HCT116 (cell line): ENCODE measurements around the gene UNC5C. TPM values are rescaled to one million over a fixed set of nuclear protein-coding genes. Genes with fewer than 3 reads are reported as not detected.

Source experiments
- ATAC-seq: fragments of 200-7000 bp; cut with Tn5 transposase; 2 replicates; pipeline ENCODE4 v1.9.1; 2020; ENCODE audit warnings: mild to moderate bottlenecking, moderate library complexity
- BruUV-seq: library from RNA; stranded (reverse); fragments of 400-500 nt; replicated peaks from 2 replicates; lab custom pipeline; 2021; lab: Mats Ljungman, UMichigan
- CTCF ChIA-PET: fragments of 300-600 bp; sonication (Branson Sonifier 250); formaldehyde crosslinking; loops from one replicate; lab custom pipeline; 2021; ENCODE audit warnings: antibody characterized with exemption; lab: Charles Lee
- POLR2A ChIA-PET: fragments of 300-600, 350-600 bp; sonication (Branson Sonifier 250); formaldehyde crosslinking; loops from one replicate; lab custom pipeline; 2021; ENCODE audit warnings: antibody characterized with exemption; lab: Charles Lee
- RAD21 ChIA-PET, 2 experiments: fragments of 300-600 bp; sonication (Branson Sonifier 250); formaldehyde crosslinking; loops; one replicate each; lab custom pipeline; 2023; ENCODE audit warnings: low total read pairs in 2 of 2; ENCODE audit not compliant: uncharacterized antibody in 2 of 2, unreplicated experiment in 2 of 2, low non-redundant PET in 1 of 2; lab: Charles Lee
- DNase-seq: peaks from one replicate; pipeline ENCODE4 v3.0.0-alpha.2; 2010; ENCODE audit warnings: low read depth, low spot score
- H2AFZ ChIP-seq: fragments of 200-600 bp; shearing (Covaris generic), sonication (generic); 2 replicates; pipeline ENCODE4 v1.6.1; 2017; ENCODE audit warnings: low read depth, mixed run types, mixed read lengths, antibody characterized with exemption, low read length; ENCODE audit not compliant: poor library complexity, severe bottlenecking
- H3K27ac ChIP-seq: 2 replicates; pipeline ENCODE4 v1.5.1; 2012; ENCODE audit warnings: low read depth, low read length
- H3K27me3 ChIP-seq: fragments of 200-600 bp; sonication (generic); 2 replicates; pipeline ENCODE4 v1.6.1; 2016; ENCODE audit warnings: mixed run types, low read length, mixed read lengths; ENCODE audit not compliant: insufficient read depth
- H3K36me3 ChIP-seq, 2 experiments: fragments of 200-500 bp in 1 of 2; fragments of 200-600 bp in 1 of 2; sonication (Bioruptor generic) in 1 of 2; sonication (generic) in 1 of 2; 2 replicates each; pipeline versions ENCODE4 v1.5.1 to v1.6.1; 2014 to 2016; ENCODE audit warnings: low read length in 2 of 2, inconsistent platforms in 1 of 2, mixed read lengths in 1 of 2, mixed run types in 1 of 2; ENCODE audit not compliant: insufficient read depth in 2 of 2, control insufficient read depth in 1 of 2
- H3K4me1 ChIP-seq, 2 experiments: fragments of 200-600 bp in 1 of 2; sonication (generic) in 1 of 2; 2 replicates each; pipeline versions ENCODE4 v1.5.1 to v1.6.1; 2012 to 2017; ENCODE audit warnings: low read length in 2 of 2, inconsistent platforms in 1 of 2, mild to moderate bottlenecking in 1 of 2, mixed read lengths in 1 of 2, mixed run types in 1 of 2, moderate library complexity in 1 of 2; ENCODE audit not compliant: insufficient read depth in 2 of 2, control insufficient read depth in 1 of 2
- H3K4me2 ChIP-seq: fragments of 200-600 bp; sonication (generic); 2 replicates; pipeline ENCODE4 v1.6.1; 2017; ENCODE audit warnings: mixed run types, low read length, mixed read lengths
- H3K4me3 ChIP-seq, 2 experiments: fragments of 200-600 bp in 1 of 2; sonication (generic) in 1 of 2; replicated peaks in 1 of 2; 2 replicates each; pipeline ENCODE4 v1.5.1; 2011 to 2016; ENCODE audit warnings: low read length in 2 of 2, control low read depth in 1 of 2, low read depth in 1 of 2, mild to moderate bottlenecking in 1 of 2, mixed read lengths in 1 of 2, mixed run types in 1 of 2
- H3K79me2 ChIP-seq: fragments of 200-600 bp; sonication (generic); 2 replicates; pipeline ENCODE4 v1.6.1; 2017; ENCODE audit warnings: mild to moderate bottlenecking, mixed run types, low read length, moderate library complexity, mixed read lengths; ENCODE audit not compliant: insufficient read depth
- H3K9ac ChIP-seq: fragments of 200-600 bp; sonication (generic); 2 replicates; pipeline ENCODE4 v1.6.1; 2016; ENCODE audit warnings: low read length, mixed read lengths
- H3K9me2 ChIP-seq: fragments of 200-600 bp; sonication (generic), shearing (Covaris generic); 2 replicates; pipeline ENCODE4 v1.6.1; 2017; ENCODE audit warnings: mixed run types, mild to moderate bottlenecking, moderate library complexity; ENCODE audit not compliant: insufficient read depth
- H3K9me3 ChIP-seq, 2 experiments: fragments of 200-500 bp in 1 of 2; fragments of 200-600 bp in 1 of 2; sonication (Bioruptor generic) in 1 of 2; sonication (generic) in 1 of 2; 2 replicates each; pipeline ENCODE4 v1.6.1; 2014 to 2017; ENCODE audit warnings: low read length in 2 of 2, mixed read lengths in 2 of 2, inconsistent platforms in 1 of 2, low read depth in 1 of 2, mild to moderate bottlenecking in 1 of 2, mixed run types in 1 of 2, moderate library complexity in 1 of 2; ENCODE audit not compliant: control insufficient read depth in 1 of 2, insufficient read depth in 1 of 2
- H4K20me1 ChIP-seq: fragments of 200-600 bp; sonication (generic), shearing (Covaris generic); 2 replicates; pipeline ENCODE4 v1.6.1; 2017; ENCODE audit warnings: mixed run types, mild to moderate bottlenecking, moderate library complexity; ENCODE audit not compliant: insufficient read depth
- CBX3 ChIP-seq: IDR thresholded peaks from 2 replicates; pipeline ENCODE4 v1.6.1; 2012; ENCODE audit warnings: low read depth
- EZH2 ChIP-seq: fragments of 200-600 bp; sonication (generic); IDR thresholded peaks from 2 replicates; pipeline ENCODE4 v1.6.1; 2017; ENCODE audit warnings: antibody characterized with exemption, mixed run types
- EZH2phosphoT487 ChIP-seq: fragments of 200-600 bp; IDR thresholded peaks from 2 replicates; pipeline ENCODE4 v1.6.1; 2018; ENCODE audit warnings: antibody characterized with exemption, borderline replicate concordance
- JUND ChIP-seq: IDR thresholded peaks from 2 replicates; pipeline ENCODE4 v1.6.1; 2012
- MAX ChIP-seq: IDR thresholded peaks from 2 replicates; pipeline ENCODE4 v1.6.1; 2012
- POLR2A ChIP-seq: IDR thresholded peaks from 2 replicates; pipeline ENCODE4 v1.7.0; 2011; ENCODE audit warnings: borderline replicate concordance; ENCODE audit not compliant: insufficient read depth, insufficient read length; ENCODE audit errors: extremely low read depth
- RAD21 ChIP-seq: IDR thresholded peaks from 2 replicates; pipeline ENCODE4 v1.6.1; 2012; ENCODE audit warnings: low read depth, mild to moderate bottlenecking
- SIN3A ChIP-seq: IDR thresholded peaks from 2 replicates; pipeline ENCODE4 v1.6.1; 2012; ENCODE audit warnings: low read depth
- SP1 ChIP-seq: IDR thresholded peaks from 2 replicates; pipeline ENCODE4 v1.6.1; 2012; ENCODE audit warnings: low read depth
- SRF ChIP-seq: IDR thresholded peaks from 2 replicates; pipeline ENCODE4 v1.6.1; 2012; ENCODE audit warnings: low read depth
- YY1 ChIP-seq: IDR thresholded peaks from 2 replicates; pipeline ENCODE4 v1.6.1; 2011; ENCODE audit warnings: low read length, low read depth, moderate library complexity, mild to moderate bottlenecking; ENCODE audit not compliant: insufficient replicate concordance; ENCODE audit errors: extremely low read depth
- ZFX ChIP-seq: fragments of 450-650 bp; IDR thresholded peaks from 2 replicates; pipeline ENCODE4 v1.6.1; 2017
- intact Hi-C: fragments of 100-400 bp; cut with micrococcal nuclease; formaldehyde crosslinking; loops from 2 replicates; pipeline ENCODE4 v1.10.0; 2022
- total RNA-seq: library from RNA; stranded (reverse); gene quantifications from one replicate; pipeline ENCODE4 v1.2.1, GENCODE V29; 2021; ENCODE audit not compliant: unreplicated experiment
- TF ChIP-seq, protein P1 (sequence below): IDR thresholded peaks from 2 replicates; pipeline ENCODE4 v1.6.1; 2011; ENCODE audit warnings: mild to moderate bottlenecking, low read length, moderate library complexity; ENCODE audit not compliant: insufficient replicate concordance; ENCODE audit errors: extremely low read depth

Gene UNC5C
- total RNA-seq, 1 experiment from 2014 or later: not detected

DNA sequence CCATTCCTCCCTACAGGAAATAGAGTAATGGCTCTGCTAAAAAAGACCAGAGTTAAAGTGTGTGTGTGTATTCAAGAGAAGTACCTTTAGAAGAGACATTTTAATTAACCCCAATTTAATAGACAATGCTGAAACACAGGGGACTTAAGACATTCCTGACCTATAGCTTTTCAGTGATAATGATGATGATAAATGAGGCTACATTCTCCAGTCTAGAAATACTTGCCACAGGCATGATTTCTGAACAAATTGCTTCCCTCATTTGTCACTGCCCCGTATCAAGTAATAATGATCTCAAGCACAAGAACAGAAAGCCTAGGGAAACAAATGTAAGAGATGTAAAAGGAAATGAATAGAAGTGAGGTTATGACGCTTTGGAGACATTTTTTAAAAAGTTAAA is 117.1 kb downstream of the UNC5C start:
- intact Hi-C loops: no loop called here
- POLR2A ChIA-PET: no interaction called here
- Histone ChIP-seq H3K4me2 (no peak overlapping the region), H3K36me3 (no peaks in the 10 kb centered on the region), H3K4me1 (no peaks in the 10 kb centered on the region), H3K27me3 (no peaks in the 10 kb centered on the region), H3K9ac (no peak overlapping the region), H4K20me1 (no peaks in the 10 kb centered on the region), H3K4me3 (no peak overlapping the region), H3K27ac (no peak overlapping the region), H2AFZ (no peak overlapping the region), H3K79me2 (no peaks in the 10 kb centered on the region), H3K9me3 (no peaks in the 10 kb centered on the region), H3K9me2 (no peaks in the 10 kb centered on the region)
- ATAC-seq (no peak), DNase-seq (no peak)
- no TSS peak for BruUV-seq
- CTCF ChIA-PET: no interaction called here
- TF ChIP-seq JUND (no peak), RAD21 (no peak), ZFX (no peak), YY1 (no peak), EZH2 (no peak), EZH2phosphoT487 (no peak), SIN3A (no peak), SP1 (no peak), MAX (no peak), SRF (no peak), CBX3 (no peak), POLR2A (no peak)
- TF ChIP-seq, protein P1, sequence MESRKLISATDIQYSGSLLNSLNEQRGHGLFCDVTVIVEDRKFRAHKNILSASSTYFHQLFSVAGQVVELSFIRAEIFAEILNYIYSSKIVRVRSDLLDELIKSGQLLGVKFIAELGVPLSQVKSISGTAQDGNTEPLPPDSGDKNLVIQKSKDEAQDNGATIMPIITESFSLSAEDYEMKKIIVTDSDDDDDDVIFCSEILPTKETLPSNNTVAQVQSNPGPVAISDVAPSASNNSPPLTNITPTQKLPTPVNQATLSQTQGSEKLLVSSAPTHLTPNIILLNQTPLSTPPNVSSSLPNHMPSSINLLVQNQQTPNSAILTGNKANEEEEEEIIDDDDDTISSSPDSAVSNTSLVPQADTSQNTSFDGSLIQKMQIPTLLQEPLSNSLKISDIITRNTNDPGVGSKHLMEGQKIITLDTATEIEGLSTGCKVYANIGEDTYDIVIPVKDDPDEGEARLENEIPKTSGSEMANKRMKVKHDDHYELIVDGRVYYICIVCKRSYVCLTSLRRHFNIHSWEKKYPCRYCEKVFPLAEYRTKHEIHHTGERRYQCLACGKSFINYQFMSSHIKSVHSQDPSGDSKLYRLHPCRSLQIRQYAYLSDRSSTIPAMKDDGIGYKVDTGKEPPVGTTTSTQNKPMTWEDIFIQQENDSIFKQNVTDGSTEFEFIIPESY: no peak
- RAD21 ChIA-PET: no interaction called here
